K562 (cell line): Measurements from ENCODE around the gene MPND. TPM values are rescaled to one million over a fixed set of nuclear protein-coding genes. Genes with fewer than 3 reads are reported as not detected.
A peak's percentile ranks its signal among the peaks of the same experiment; 100 is the strongest.

Experiments
- ARHGAP35 ChIP-seq: fragments of 450-650 bp; IDR thresholded peaks from 2 replicates; pipeline ENCODE4 v1.6.1; 2018; ENCODE audit not compliant: partially characterized antibody
- CBX8 ChIP-seq: fragments of 200-600 bp; sonication (generic); IDR thresholded peaks from 2 replicates; pipeline ENCODE4 v1.6.1; 2012; ENCODE audit warnings: borderline replicate concordance, mixed run types, low read depth, mild to moderate bottlenecking, moderate library complexity, mixed read lengths, low read length, control low read depth, inconsistent platforms; ENCODE audit not compliant: poor library complexity, severe bottlenecking; ENCODE audit errors: extremely low read depth
- GTF2B ChIP-seq: IDR thresholded peaks from 2 replicates; pipeline ENCODE4 v1.6.1; 2011; ENCODE audit not compliant: insufficient read length; ENCODE audit errors: extremely low read depth
- HNRNPUL1 ChIP-seq: fragments of 200-400 bp; formaldehyde crosslinking; IDR thresholded peaks from 2 replicates; pipeline ENCODE4 v1.6.1; 2017; ENCODE audit warnings: low read length
- KAT2B ChIP-seq: IDR thresholded peaks from one replicate; pipeline ENCODE4 v1.6.1; 2012; ENCODE audit warnings: low read depth, mild to moderate bottlenecking, control low read depth, inconsistent platforms, low read length, moderate library complexity
- MBD2 ChIP-seq: sonication (generic); IDR thresholded peaks from 2 replicates; pipeline ENCODE4 v1.6.1; 2016; ENCODE audit warnings: low read depth, borderline replicate concordance
- MECOM ChIP-seq: fragments of 250-450 bp; sonication (Bioruptor Pico); IDR thresholded peaks from 2 replicates; pipeline ENCODE4 v1.8.0; 2022; ENCODE audit warnings: inconsistent platforms
- MEIS2 ChIP-seq: fragments of 450-650 bp; IDR thresholded peaks from 2 replicates; pipeline ENCODE4 v1.6.1; 2014; ENCODE audit warnings: mild to moderate bottlenecking; ENCODE audit not compliant: partially characterized antibody
- NELFE ChIP-seq: IDR thresholded peaks from 2 replicates; pipeline ENCODE4 v1.6.1; 2011; ENCODE audit warnings: mild to moderate bottlenecking; ENCODE audit not compliant: insufficient read depth, insufficient read length
- NR4A1 ChIP-seq, 2 experiments: fragments of 250-450 bp in 1 of 2; fragments of 450-650 bp in 1 of 2; sonication (Bioruptor Pico) in 1 of 2; IDR thresholded peaks; 2 replicates each; pipeline versions ENCODE4 v1.4.0 to v1.6.1; 2016 to 2020; ENCODE audit warnings: mild to moderate bottlenecking in 2 of 2, missing compliant biosample characterization in 1 of 2, missing genetic modification characterization in 1 of 2, moderate library complexity in 1 of 2
- POU5F1 ChIP-seq: fragments of 150-350 bp; IDR thresholded peaks from 2 replicates; pipeline ENCODE4 v1.6.1; 2014; ENCODE audit warnings: borderline replicate concordance, low read length, low read depth, mild to moderate bottlenecking; ENCODE audit not compliant: partially characterized antibody
- REST ChIP-seq, 2 experiments: fragments of 450-650 bp; formaldehyde crosslinking in 1 of 2; IDR thresholded peaks; 2 replicates each; pipeline versions ENCODE4 v1.4.0 to v1.6.1; 2014 to 2020; ENCODE audit warnings: mild to moderate bottlenecking in 2 of 2, borderline replicate concordance in 1 of 2, low read depth in 1 of 2
- SIN3A ChIP-seq, 2 experiments: fragments of 150-350 bp in 1 of 2; IDR thresholded peaks; 2 replicates each; pipeline ENCODE4 v1.6.1; 2011 to 2016; ENCODE audit warnings: borderline replicate concordance in 2 of 2, low read depth in 2 of 2, low read length in 2 of 2, mild to moderate bottlenecking in 2 of 2, moderate library complexity in 2 of 2; ENCODE audit not compliant: control insufficient read depth in 1 of 2
- SMARCB1 ChIP-seq: IDR thresholded peaks from 2 replicates; pipeline ENCODE4 v1.6.1; 2011; ENCODE audit warnings: improper control_type of control experiment, low read depth; ENCODE audit not compliant: insufficient read length
- TARDBP ChIP-seq: fragments of 450-650 bp; IDR thresholded peaks from 2 replicates; pipeline ENCODE4 v1.6.1; 2016
- TCF3 ChIP-seq: sonication (generic); formaldehyde crosslinking; IDR thresholded peaks from 2 replicates; pipeline ENCODE4 v1.4.0; 2020; ENCODE audit warnings: mild to moderate bottlenecking, missing genetic modification reagents
- ZFPM2 ChIP-seq: fragments of 250-450 bp; sonication (Bioruptor Pico); IDR thresholded peaks from 2 replicates; pipeline ENCODE4 v1.5.1; 2022; ENCODE audit warnings: mild to moderate bottlenecking
- ZNF263 ChIP-seq: sonication (generic); formaldehyde crosslinking; IDR thresholded peaks from 2 replicates; pipeline ENCODE4 v1.8.0; 2022; ENCODE audit warnings: mild to moderate bottlenecking, missing genetic modification reagents, borderline replicate concordance
- polyA plus RNA-seq, 8 experiments: library from polyadenylated mRNA; depleted of rRNA in 4 of 8; stranded (reverse) in 5 of 8; unstranded in 3 of 8; fragments of >200 nt; fragmentation: Nextera tagmentation in 2 of 8; fragmentation: Illumina TruSeq in 1 of 8; extraction: Ambion mirVana in 2 of 8; extraction: Trizol in 1 of 8; gene quantifications; 2 replicates each; pipeline versions ENCODE4 v1.2.1 to v1.2.3, GENCODE V29; 2011 to 2014; ENCODE audit warnings: inconsistent platforms in 1 of 8, missing spikeins in 1 of 8
- total RNA-seq, 7 experiments: library from RNA; depleted of rRNA in 6 of 7; stranded (reverse); fragments of >200 nt in 6 of 7; fragmentation: Illumina TruSeq in 2 of 7; extraction: Trizol in 2 of 7; gene quantifications; 2 replicates each; pipeline versions ENCODE4 v1.2.1 to v1.2.3, GENCODE V29; 2011 to 2021; ENCODE audit warnings: low replicate concordance in 1 of 7

The MPND gene
- total and polyA plus RNA-seq, 9 of the 15 experiments (the other 6 are each of a cell fraction or from before 2014, with no cell fraction given), result 0.25 to 14.0 (median 3.9) TPM

- TF ChIP-seq REST (IDR thresholded peaks at IDR 0.05; ENCODE audit: borderline replicate concordance), result peak; percentile 37
- peak; percentile 77 for TF ChIP-seq REST (CRISPR knock-in tag; IDR thresholded peaks at IDR 0.05; ENCODE audit: low read depth)
- TF ChIP-seq ZFPM2 (CRISPR knock-in tag), result no peak; the same call in 1 of the 2 replicates
- TF ChIP-seq HNRNPUL1, result no peak
- TF ChIP-seq POU5F1, result peak; percentile 13
- peak; percentile 58 for TF ChIP-seq TCF3 (CRISPR knock-in tag)
- TF ChIP-seq SIN3A (IDR thresholded peaks at IDR 0.05; ENCODE audit: borderline replicate concordance in 2 of 2, control insufficient read depth in 1 of 2, low read depth in 2 of 2, low read length in 2 of 2), result peak in 1 of 2 experiments; percentile 93; a peak in 3 of 4 replicates
- TF ChIP-seq ZNF263 (CRISPR knock-in tag), result peak; percentile 58
- peak; percentile 66 for TF ChIP-seq MBD2
- TF ChIP-seq SMARCB1, result no peak
- no peak for TF ChIP-seq NELFE
- TF ChIP-seq ARHGAP35, result no peak
- no peak for TF ChIP-seq MEIS2
- TF ChIP-seq GTF2B, result no peak
- peak; percentile 24; the same call in 1 of the 2 replicates for TF ChIP-seq TARDBP
- TF ChIP-seq MECOM (CRISPR knock-in tag), result peak; percentile 63; the same call in 1 of the 2 replicates
- TF ChIP-seq NR4A1 (CRISPR knock-in tag; IDR thresholded peaks at IDR 0.05), result peak; percentile 97
- peak; percentile 91 for TF ChIP-seq NR4A1 (tag; IDR thresholded peaks at IDR 0.05)
- no peak for TF ChIP-seq KAT2B
- TF ChIP-seq CBX8, result no peak
Observed at GRCh38 chr19:4374498-4375163, 31.3 kb downstream of the MPND start (continued).
